Mesodermal cell (in vitro differentiated cells): ENCODE measurements around the gene ULBP1.
"Not testable (repeated sequence)": the region's sequence is repeated elsewhere in the genome, so short reads cannot be mapped to it uniquely, and the experiment has no call there.

Experiments used
- H3K27ac ChIP-seq: 2 replicates; pipeline ENCODE4 v1.7.0; 2013; ENCODE audit warnings: mild to moderate bottlenecking, low read depth, low read length, moderate library complexity; ENCODE audit not compliant: severe bottlenecking
- H3K36me3 ChIP-seq: 2 replicates; pipeline ENCODE4 v1.7.1; 2013; ENCODE audit warnings: mild to moderate bottlenecking, low read length, moderate library complexity; ENCODE audit not compliant: control insufficient read depth, insufficient read depth
- H3K4me1 ChIP-seq: one replicate; pipeline ENCODE4 v1.7.1; 2013; ENCODE audit warnings: mild to moderate bottlenecking, low read length; ENCODE audit not compliant: insufficient read depth, control insufficient read depth, poor library complexity, severe bottlenecking
- H3K4me3 ChIP-seq: 2 replicates; pipeline ENCODE4 v1.7.0; 2013; ENCODE audit warnings: low read length, control low read depth, mild to moderate bottlenecking; ENCODE audit not compliant: insufficient read depth, poor library complexity, severe bottlenecking; ENCODE audit errors: extremely low read depth
- H3K9me3 ChIP-seq: 2 replicates; pipeline ENCODE4 v1.7.1; 2013; ENCODE audit warnings: mild to moderate bottlenecking, low read length, moderate library complexity; ENCODE audit not compliant: control insufficient read depth
- WGBS, 2 experiments: methylation state at CpG; one replicate each; pipeline ENCODE4 v1.1.5; 2013; ENCODE audit warnings: missing lambda C conversion rate in 2 of 2; ENCODE audit not compliant: insufficient coverage in 2 of 2; 5-methylcytosine and 5-hydroxymethylcytosine counted together

Gene ULBP1

GRCh38 chr6:150006961-150007464 lies 43.3 kb downstream of the ULBP1 start:
- WGBS, 2 experiments: 64 to 88% methylated on average over 4 to 6 of the region's 7 CpGs
- Histone ChIP-seq H3K27ac (no peak overlapping the region), H3K4me1 (peaks cover 7% of the 10 kb centered on the region), H3K4me3 (no peak overlapping the region), H3K9me3 (no peaks in the 10 kb centered on the region), H3K36me3 (no peaks in the 10 kb centered on the region)

- WGBS, 2 experiments: 51 to 54% methylated on average over 7 to 9 of the region's 9 CpGs
- H3K27ac ChIP-seq: no peak overlapping the region
- no peak overlapping the region for H3K4me3 ChIP-seq
- peaks cover 7% of the 10 kb centered on the region for H3K4me1 ChIP-seq
- H3K9me3 ChIP-seq: no peaks in the 10 kb centered on the region
- no peaks in the 10 kb centered on the region for H3K36me3 ChIP-seq
Observed at GRCh38 chr6:150008588-150008987, 44.8 kb downstream of the ULBP1 start.

- not testable (repeated sequence) for H3K9me3 ChIP-seq, H3K4me1 ChIP-seq, H3K36me3 ChIP-seq, H3K4me3 ChIP-seq, H3K27ac ChIP-seq
- WGBS, 2 experiments: 47 to 51% methylated on average over 3 of the region's 8 CpGs
Observed at GRCh38 chr6:150012846-150013784, 49.4 kb downstream of the ULBP1 start.

- H3K9me3 ChIP-seq, H3K4me1 ChIP-seq, H3K27ac ChIP-seq, H3K4me3 ChIP-seq, H3K36me3 ChIP-seq: not testable (repeated sequence)
- 0% methylated on average over 1 of the region's 24 CpGs; no CpG with 5 or more reads in 1 of the 2 experiments for WGBS, 2 experiments
Observed at GRCh38 chr6:150013785-150014622, 50.3 kb downstream of the ULBP1 start.

- H3K36me3 ChIP-seq, H3K9me3 ChIP-seq, H3K4me3 ChIP-seq, H3K27ac ChIP-seq, H3K4me1 ChIP-seq: not testable (repeated sequence)
- 3 to 7% methylated on average over 9 to 11 of the region's 50 CpGs for WGBS, 2 experiments
Observed at GRCh38 chr6:150014623-150015280, 51.0 kb downstream of the ULBP1 start.

- H3K27ac ChIP-seq, H3K9me3 ChIP-seq, H3K36me3 ChIP-seq, H3K4me3 ChIP-seq, H3K4me1 ChIP-seq: not testable (repeated sequence)
- WGBS, 2 experiments: 3 to 7% methylated on average over 13 to 14 of the region's 15 CpGs
Observed at GRCh38 chr6:150015281-150016001, 51.7 kb downstream of the ULBP1 start.

- H3K36me3 ChIP-seq: no peaks in the 10 kb centered on the region
- no peaks in the 10 kb centered on the region for H3K9me3 ChIP-seq
- H3K4me3 ChIP-seq: no peak overlapping the region
- WGBS, 2 experiments: 32 to 35% methylated on average over 4 to 6 of the region's 6 CpGs
- H3K4me1 ChIP-seq: no peaks in the 10 kb centered on the region
- no peak overlapping the region for H3K27ac ChIP-seq
Observed at GRCh38 chr6:150016324-150017185, 52.8 kb downstream of the ULBP1 start.

- H3K4me1 ChIP-seq, H3K4me3 ChIP-seq, H3K36me3 ChIP-seq, H3K9me3 ChIP-seq, H3K27ac ChIP-seq: not testable (repeated sequence)
- 7% methylated on average over 3 to 4 of the region's 5 CpGs for WGBS, 2 experiments
Observed at GRCh38 chr6:150017186-150017521, 53.4 kb downstream of the ULBP1 start.

- WGBS, 2 experiments: 44 to 46% methylated on average over 4 of the region's 6 CpGs
- Histone ChIP-seq H3K36me3 (no peaks in the 10 kb centered on the region), H3K27ac (no peak overlapping the region), H3K9me3 (no peaks in the 10 kb centered on the region), H3K4me3 (no peak overlapping the region), H3K4me1 (no peaks in the 10 kb centered on the region)
Observed at GRCh38 chr6:150018846-150019580, 55.3 kb downstream of the ULBP1 start.
